ENCODE measurements around the gene CACNA2D2.

The CACNA2D2 gene

DNA sequence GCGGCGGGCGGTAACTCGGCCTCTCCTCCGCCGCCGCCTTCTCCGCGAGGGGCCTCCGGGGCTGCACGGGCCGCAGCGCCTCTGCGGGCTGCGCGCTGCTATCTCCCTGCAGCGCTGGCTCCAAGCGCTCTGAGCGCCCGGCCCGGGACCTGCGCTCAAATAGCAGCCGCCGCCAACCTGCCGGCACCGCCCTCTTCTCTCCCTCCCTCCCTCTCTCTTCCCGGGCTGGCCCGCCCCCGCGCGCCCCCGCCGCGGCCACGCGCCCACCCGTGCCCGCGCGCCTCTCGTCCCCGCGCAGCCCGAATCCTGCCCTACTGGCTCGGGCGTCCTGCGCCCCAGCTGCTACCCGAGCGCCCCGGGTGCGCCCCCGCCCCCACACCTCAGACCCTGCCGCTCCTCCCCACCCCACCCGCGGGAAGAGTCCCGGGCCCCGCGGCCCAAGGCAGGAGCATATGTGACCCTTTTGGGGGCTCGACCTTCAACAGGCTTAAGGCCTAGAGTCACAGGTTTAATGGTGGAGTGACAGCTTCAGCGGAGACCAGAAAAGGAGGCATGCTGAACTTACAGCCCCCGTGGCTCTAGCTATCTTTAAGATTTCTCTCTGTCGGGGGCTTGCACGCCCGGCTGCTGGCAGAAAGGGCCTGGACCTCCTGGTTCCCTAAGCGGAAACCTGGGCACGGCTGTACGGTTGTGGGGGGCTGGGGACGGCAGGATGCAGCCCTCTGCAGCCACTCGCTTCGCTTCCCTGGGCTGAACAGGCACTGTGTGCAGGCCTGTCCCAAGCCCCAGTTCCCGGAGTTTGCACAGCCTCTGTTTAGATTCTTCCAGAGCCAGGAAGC is at the start of gene CACNA2D2:
Gene CACNA2D2, minus strand, starts transcription at position 131 of the 839 bp plus-strand sequence. CDS start 211 bp downstream, outside the sequence.
- DNase-seq (ENCODE audit: low spot score) = peak; percentile 74

DNA sequence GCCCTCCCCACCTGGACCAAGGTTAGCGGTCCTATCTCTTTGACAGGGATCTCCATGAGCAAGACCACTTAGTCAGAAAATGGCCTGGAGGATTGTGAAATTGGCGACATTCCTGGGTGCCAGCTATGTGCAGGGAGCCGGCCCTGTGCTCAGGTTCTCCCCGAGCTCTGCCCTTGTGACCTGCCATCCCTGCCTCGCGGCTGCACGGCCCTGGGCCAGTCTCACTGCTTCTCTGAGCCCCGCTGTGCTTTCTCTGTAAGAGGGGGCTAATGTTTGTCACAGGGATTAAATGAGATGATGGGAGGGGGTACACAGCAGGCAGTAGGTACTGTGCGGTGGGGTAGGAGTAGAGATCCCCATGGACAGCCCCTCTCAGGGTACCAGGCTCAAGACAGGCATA is 49.2 kb upstream of the CACNA2D2 start:
- no peak for DNase-seq (ENCODE audit: low spot score)

- no peak for DNase-seq (ENCODE audit: low spot score)
Measured at GRCh38 chr3:50551681-50552435, 48.4 kb upstream of the CACNA2D2 start.

- no peak for DNase-seq (ENCODE audit: low spot score)
Measured at GRCh38 chr3:50551054-50551659, 47.7 kb upstream of the CACNA2D2 start.

DNA sequence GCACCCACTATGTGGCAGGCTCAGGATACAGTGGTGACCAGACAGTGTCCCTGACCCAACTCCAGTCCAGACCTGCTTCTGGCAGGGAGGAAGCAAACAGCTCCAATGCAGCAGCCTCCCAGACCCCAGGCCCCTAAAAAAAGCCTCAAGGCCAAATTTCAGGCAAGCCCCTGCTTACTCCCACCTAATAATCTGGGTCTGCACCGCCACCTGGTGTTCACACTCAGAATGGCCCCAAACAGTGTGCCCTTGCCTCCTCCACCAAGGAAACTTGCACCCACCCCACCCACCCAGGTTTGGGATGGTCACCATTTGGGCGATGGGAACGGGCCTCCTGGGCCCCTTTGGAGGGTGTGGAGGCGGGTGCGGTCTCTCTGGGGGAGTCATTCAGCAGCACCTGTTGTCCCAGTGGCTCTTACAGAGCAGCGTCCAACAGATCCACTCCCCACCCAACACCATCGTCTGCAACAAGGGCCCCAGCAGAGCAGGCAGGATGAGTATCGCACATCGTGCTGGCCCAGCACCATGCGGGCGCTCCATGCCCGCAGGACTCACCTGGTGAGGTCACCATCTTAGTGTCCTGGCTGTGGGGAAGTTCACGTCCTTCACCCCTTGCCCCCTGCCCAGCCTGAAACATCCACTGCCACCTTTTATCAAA is 46.8 kb upstream of the CACNA2D2 start:
- peak; percentile 72 for DNase-seq (ENCODE audit: low spot score)

DNA sequence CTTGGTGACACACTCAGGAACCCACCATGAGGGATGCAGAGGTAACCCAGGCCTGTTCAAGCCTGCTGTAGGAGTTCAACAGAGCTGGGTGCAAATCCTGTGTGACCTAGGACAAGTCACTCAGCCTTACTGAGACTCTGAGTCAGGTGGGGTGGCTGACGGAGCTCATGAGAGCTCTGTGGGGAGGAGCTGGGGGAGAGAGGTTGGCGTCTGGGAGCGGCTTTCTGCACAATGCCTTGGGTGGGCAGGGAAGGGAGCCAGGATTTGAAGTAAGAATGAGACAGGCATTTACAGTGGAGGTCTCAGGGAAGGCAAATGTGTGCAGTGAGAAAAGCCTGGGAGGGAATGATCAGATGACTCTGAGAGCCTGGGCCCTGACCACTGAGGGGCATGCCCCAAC is 45.8 kb upstream of the CACNA2D2 start:
- no peak for DNase-seq (ENCODE audit: low spot score)

DNA sequence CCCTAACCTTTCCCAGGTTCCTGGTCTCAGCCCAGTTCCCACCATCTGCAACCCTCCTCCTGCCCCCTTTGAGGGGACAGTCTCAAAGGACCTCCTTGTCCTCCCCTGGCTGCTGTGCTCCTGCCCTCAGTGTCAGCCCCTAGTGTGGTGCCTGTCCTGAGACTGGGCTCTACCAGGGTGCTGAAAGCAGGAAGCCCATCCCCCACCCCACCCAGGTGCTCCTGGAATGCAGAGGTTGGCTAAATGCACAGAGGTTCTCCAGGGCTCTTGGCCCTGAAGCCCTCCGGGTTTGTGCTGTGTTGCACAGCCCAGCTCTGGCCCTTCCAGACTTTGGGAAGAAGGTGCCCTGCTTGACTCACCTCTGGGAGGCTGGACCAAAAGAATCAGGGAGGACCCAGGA is 42.3 kb upstream of the CACNA2D2 start:
- no peak for DNase-seq (ENCODE audit: low spot score)

DNA sequence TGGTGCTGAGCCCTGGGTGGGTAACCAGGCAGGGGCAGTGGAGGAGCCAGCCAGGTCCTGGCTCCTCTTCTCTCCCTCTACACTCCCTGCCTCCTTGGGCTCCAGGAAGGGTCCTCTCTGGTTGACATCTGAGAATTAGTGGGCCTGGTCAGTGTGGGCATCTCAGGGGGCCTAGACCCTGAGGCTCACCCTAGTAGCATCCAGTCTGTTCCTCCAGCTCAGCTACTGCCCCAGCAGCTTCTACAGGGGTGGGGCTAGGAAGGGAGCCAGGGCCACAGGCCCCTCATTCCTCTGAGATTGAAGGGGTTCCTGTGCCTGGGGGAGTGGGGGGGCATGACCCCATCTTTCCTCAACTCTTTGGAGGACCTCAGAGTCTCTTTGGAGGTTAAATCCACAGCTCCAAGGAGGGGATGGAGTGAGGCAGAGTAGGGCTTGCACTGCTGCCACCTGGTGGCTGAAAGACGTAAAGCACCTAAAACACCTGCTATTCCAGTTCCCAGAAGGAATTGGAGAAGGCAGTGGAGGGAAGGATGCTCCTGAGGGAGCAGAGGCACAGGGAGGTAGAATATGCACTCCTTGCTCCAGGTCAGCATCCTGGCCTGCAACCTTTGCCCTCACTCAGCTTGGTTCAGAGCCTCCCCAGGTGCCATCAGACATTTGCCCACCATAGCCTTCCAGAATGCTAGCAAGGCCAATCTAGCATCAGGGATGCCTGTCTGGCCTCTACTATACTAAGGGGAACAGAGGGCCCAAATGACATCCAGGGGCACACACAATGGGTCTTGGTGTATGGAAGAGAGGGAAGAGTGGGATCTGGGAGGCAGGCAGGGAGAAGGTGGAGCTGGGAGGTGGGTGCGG is 39.0 kb upstream of the CACNA2D2 start:
- DNase-seq (ENCODE audit: low spot score) = peak; percentile 84

DNA sequence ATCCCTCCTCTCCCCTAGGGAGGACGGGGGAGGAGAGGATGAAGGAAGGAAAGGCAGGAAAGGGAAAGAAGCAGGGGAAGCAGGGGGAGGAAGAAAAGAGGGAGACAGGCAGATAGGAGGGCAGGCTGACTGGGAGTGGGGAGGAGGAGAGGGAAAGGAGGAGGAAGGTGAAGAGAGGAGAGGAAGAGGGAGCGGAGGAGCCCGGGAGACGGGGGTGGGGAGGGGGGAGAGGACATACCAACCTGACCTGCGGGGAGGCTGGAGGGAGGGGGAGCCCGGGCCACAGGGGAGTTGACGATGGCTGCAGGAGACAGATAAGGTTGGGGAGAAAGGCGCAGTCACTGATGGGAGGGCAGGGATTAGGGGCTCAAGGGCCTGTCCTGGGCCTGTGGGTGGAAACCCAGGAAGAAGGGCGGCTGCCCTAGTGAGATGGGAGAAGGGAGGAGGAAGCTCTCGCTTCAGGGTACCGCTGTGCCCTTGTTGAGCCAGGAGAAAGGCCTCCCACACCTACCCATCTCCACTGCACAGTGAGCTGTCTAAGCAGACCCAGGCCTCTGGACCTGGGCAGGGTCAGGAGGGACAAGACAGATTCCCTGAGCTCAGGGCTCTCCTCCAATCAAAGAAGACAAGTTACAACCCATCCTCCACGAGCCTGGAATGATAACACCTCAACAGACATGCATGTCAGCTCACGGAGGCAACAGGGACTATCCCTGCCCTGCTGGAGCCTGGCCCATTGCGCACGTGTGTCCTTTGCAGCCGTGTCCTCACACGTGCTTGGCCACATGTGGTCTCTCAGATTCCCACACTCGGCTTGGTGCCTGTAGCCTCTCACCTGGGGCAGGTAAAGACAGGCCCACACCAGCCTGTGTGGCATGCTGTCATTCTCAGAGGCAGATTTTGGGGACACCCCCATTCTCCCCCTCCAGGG is 36.2 kb upstream of the CACNA2D2 start:
- no peak for DNase-seq (ENCODE audit: low spot score)

GRCh38 chr3:50537421-50538129 is 34.1 kb upstream of the CACNA2D2 start:
- no peak for DNase-seq (ENCODE audit: low spot score)

DNA sequence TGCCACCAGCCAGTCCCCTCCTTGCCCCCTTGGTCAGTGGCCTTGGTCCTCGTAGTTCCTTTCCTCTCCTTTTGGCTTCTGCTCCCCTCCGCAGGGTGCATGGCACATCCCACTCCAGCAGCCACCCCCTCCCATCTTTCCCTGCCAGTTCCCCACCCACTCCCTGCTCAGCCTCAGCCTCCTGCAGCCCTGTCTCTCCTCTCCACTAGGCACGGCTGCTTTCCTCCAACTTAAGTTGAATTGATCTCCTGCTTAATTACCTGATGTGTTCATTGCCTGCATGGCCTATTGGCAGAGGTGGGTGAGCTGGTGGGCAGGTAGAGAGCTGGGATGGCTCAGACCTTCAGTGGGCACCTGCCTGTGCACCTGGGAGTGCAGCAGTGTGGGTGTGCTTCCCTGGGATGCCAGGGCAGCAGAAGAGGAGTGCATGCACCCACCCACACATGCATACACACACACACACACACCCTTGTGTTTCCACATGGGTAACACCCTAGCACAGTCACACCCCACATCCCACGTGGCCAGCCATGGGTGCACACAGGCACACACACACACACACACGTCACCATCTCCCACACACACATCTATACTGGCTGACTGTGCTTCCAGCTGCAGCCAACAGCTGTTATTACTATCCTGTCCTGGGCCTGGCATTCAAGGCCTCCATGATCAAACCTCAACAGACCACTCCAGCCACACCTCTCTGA is 33.2 kb upstream of the CACNA2D2 start:
- DNase-seq (ENCODE audit: low spot score) = no peak

DNA sequence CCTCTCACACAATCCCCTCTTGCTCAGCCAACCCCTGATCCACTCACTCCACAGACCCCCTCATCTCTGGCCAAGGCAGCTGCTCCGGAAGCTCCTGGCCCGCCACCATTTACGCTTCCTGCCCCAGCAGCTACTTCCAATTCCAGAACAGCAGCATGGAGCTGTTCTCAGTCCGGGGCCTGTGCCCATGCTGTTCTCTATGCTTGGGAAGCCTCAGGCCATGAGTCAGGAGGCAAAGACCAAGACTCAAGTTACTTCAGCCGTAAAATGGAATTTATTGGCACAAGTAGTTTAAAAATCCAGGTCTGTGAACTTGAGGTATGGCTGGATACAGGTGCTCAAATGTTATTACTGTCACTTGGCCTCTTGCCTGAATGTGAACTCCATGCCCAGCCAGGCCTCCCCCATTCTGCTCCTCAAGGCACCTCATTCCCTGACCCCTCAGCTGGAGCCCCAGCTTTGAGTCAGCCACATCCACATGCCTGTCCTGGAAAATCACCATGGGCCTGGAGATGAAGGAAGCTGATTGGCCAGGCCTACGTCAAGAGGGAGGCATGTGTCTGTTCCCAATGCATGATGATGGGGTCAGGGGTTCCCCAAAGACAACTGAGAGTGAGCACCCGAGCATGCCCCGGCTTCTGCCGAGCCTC is 31.4 kb upstream of the CACNA2D2 start:
- DNase-seq (ENCODE audit: low spot score) = no peak

DNA sequence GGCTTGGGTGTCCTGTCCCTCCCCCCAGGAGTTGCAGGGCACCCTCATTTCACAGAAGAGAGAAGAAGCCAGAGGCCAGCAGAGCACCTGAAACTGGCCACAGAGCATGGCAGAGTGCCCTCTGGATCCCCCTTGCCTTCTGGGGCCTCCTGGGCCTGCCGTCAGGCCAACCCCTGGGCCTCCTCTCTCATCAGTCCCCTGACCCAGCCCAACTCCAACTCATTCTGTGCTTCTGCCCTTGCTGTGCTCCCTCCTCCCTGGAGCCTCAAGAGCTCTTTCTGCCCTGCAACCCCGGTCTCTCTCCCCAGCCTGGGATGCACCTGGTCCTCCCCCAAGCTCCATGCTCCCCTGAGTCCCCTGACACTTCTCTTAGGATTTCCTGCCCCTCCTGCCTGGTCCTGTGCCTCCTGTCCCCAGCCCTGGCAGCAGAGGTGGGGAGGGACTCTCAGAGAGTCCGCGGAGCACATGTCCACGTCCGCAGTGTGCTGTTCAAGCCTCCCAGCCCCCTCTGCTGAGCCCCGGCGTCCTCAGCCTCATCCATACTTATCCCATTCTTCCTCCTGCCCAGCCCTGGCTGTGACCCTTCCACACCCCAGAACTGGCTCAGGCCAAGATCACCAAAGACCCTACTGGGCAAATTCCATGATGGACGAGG is 30.5 kb upstream of the CACNA2D2 start:
- DNase-seq (ENCODE audit: low spot score) = no peak

DNA sequence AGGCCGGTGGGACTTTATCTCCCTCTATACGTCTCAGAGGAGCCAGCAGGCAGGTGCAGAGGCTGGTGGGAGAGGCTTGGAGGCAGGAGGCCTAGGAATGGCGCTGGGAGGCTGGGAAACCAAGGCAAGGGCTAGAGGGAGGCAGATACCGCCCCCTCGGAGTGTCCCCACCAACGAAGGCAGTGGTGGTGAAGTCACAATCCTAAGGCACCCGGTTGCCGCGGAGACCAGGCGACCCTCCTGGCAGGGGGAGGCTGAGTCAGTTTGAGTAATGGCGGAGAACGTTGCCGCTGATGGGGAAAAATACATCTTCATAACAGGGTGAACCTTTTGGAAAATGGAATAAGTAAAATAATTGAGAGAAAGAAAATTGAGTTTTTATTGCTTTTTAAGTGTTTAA is 29.9 kb upstream of the CACNA2D2 start:
- DNase-seq (ENCODE audit: low spot score) = no peak

- no peak for DNase-seq (ENCODE audit: low spot score)
Measured at GRCh38 chr3:50532062-50532705, 28.8 kb upstream of the CACNA2D2 start.

GRCh38 chr3:50531201-50531600 is 27.8 kb upstream of the CACNA2D2 start:
- no peak for DNase-seq (ENCODE audit: low spot score)

All from germinal center (tissue), 1 donor.